ENCODE results near the gene PLB1. TPM values are rescaled to one million over a fixed set of nuclear protein-coding genes. Genes with fewer than 3 reads are reported as not detected.

Gene PLB1
- total RNA-seq, 1 donor from 2014 or later: 2.5 TPM

- Histone ChIP-seq H3K4me1 (no peaks in the 10 kb centered on the region), H3K4me3 (no peak overlapping the region), H3K27me3 (no peaks in the 10 kb centered on the region), H3K36me3 (no peaks in the 10 kb centered on the region), H3K27ac (no peak overlapping the region), H3K9me3 (no peaks in the 10 kb centered on the region)
- intact Hi-C loops (cut with DNase I): no loop called here
- DNase-seq (ENCODE audit: extremely low spot score in 2 of 2): no peak
- TF ChIP-seq POLR2AphosphoS5 (IDR thresholded peaks at IDR 0.05; ENCODE audit: insufficient read depth in 1 of 2, low read depth in 1 of 2) (no peak), POLR2A (IDR thresholded peaks at IDR 0.05) (no peak), CTCF (IDR thresholded peaks at IDR 0.05) (no peak)
These were observed 178.8 kb downstream of the PLB1 start for GRCh38 chr2:28674713-28675068.

DNA sequence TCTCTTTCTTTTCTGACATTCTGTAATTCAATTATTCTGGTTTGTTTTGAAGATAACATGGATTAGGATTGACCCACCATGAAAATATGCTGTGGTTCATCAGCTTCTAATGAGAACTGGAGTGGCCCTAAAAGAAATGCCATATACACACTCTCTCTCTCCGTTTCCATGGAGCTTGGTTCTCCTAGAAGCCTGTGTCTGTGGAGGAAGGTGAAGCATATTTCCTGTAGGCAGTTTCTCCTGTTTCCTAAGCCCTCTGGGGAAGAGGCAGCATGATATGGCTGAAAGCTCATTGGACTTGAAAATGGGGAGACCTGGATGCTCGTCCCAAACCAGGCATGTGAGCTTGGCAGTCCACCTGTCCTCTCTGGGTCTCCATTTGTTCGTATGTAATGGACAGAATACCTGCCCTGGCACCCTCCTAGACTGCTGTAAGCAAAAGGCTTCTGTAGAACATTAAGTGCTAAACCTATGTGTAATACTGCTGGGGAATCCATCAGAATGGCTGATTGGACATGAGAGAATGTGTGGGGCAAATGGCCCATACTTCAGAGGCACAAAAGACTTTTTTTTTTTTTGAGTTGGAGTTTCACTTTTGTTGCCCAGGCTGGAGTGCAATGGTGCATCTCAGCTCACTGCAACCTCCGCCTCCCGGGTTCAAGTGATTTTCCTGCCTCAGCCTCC, 180.4 kb downstream of the PLB1 start:
- H3K27me3 ChIP-seq: no peaks in the 10 kb centered on the region
- H3K36me3 ChIP-seq: no peaks in the 10 kb centered on the region
- H3K27ac ChIP-seq: no peak overlapping the region
- H3K9me3 ChIP-seq: no peaks in the 10 kb centered on the region
- TF ChIP-seq POLR2AphosphoS5 (IDR thresholded peaks at IDR 0.05; ENCODE audit: insufficient read depth in 1 of 2, low read depth in 1 of 2) (no peak), CTCF (IDR thresholded peaks at IDR 0.05) (no peak), POLR2A (IDR thresholded peaks at IDR 0.05) (no peak)
- H3K4me1 ChIP-seq: no peaks in the 10 kb centered on the region
- H3K4me3 ChIP-seq: no peak overlapping the region
- intact Hi-C loops (cut with DNase I): no loop called here
- no peak for DNase-seq (ENCODE audit: extremely low spot score in 2 of 2)

- no peak overlapping the region for H3K4me3 ChIP-seq
- peaks cover 5% of the 10 kb centered on the region for H3K4me1 ChIP-seq
- intact Hi-C loops (cut with DNase I): no loop called here
- no peaks in the 10 kb centered on the region for H3K27me3 ChIP-seq
- H3K9me3 ChIP-seq: no peaks in the 10 kb centered on the region
- TF ChIP-seq POLR2A (IDR thresholded peaks at IDR 0.05) (no peak), POLR2AphosphoS5 (IDR thresholded peaks at IDR 0.05; ENCODE audit: insufficient read depth in 1 of 2, low read depth in 1 of 2) (no peak), CTCF (IDR thresholded peaks at IDR 0.05) (no peak)
- no peak for DNase-seq (ENCODE audit: extremely low spot score in 2 of 2)
- H3K36me3 ChIP-seq: no peaks in the 10 kb centered on the region
- no peak overlapping the region for H3K27ac ChIP-seq
These were observed 182.5 kb downstream of the PLB1 start for GRCh38 chr2:28678175-28678855.

DNA sequence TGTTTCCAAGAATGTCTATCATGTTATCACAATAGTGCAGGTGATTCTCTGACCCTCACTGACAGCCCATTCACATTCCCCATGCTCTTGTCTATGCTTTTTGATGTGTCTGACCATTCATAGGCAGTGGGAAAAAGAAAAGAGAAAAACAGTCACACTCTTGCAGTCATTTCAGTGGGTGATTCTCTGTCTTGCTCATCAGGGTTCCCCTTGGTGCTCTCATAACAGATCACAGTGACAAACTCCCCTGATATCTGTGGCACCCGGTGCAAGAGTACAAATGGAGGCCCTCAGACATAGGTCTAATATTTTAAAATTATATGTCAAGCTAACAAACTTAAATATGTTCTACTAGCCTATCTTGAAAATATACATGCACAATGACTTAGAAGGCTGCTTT, 183.1 kb downstream of the PLB1 start:
- Histone ChIP-seq H3K27me3 (no peaks in the 10 kb centered on the region), H3K27ac (no peak overlapping the region), H3K36me3 (no peaks in the 10 kb centered on the region), H3K4me1 (peaks cover 11% of the 10 kb centered on the region), H3K4me3 (no peak overlapping the region), H3K9me3 (no peaks in the 10 kb centered on the region)
- intact Hi-C loops (cut with DNase I): no loop called here
- TF ChIP-seq POLR2A (IDR thresholded peaks at IDR 0.05) (no peak), POLR2AphosphoS5 (IDR thresholded peaks at IDR 0.05; ENCODE audit: insufficient read depth in 1 of 2, low read depth in 1 of 2) (no peak), CTCF (IDR thresholded peaks at IDR 0.05) (no peak)
- DNase-seq (ENCODE audit: extremely low spot score in 2 of 2): no peak

DNA sequence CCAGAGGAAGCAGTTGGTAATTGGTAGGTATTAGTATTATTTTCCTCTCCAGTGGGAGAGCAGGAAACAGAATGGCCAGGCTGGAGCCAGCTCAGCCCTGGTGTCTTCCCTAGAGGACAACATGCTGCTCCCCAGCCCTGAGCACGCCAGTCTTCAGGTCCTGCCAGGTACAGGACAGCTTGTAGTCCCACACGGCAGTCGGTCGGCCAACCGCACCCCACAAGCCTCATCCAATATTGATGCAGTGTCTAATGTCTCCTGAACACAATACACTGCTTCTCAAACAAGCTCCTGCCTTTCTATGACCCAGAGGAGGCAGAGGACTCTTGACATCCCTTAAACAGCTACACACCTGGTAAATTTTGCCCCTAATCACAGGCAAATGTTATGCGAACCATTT, 184.8 kb downstream of the PLB1 start:
- H3K4me3 ChIP-seq: no peak overlapping the region
- intact Hi-C loops (cut with DNase I): no loop called here
- TF ChIP-seq POLR2AphosphoS5 (IDR thresholded peaks at IDR 0.05; ENCODE audit: insufficient read depth in 1 of 2, low read depth in 1 of 2): no peak
- no peak for TF ChIP-seq POLR2A (IDR thresholded peaks at IDR 0.05)
- no peak for TF ChIP-seq CTCF (IDR thresholded peaks at IDR 0.05)
- no peaks in the 10 kb centered on the region for H3K9me3 ChIP-seq
- H3K4me1 ChIP-seq: peaks cover 14% of the 10 kb centered on the region
- H3K27ac ChIP-seq: no peak overlapping the region
- no peak for DNase-seq (ENCODE audit: extremely low spot score in 2 of 2)
- H3K27me3 ChIP-seq: no peaks in the 10 kb centered on the region
- H3K36me3 ChIP-seq: no peaks in the 10 kb centered on the region
